ENCODE results near the gene NTRK3.

The NTRK3 gene

DNA sequence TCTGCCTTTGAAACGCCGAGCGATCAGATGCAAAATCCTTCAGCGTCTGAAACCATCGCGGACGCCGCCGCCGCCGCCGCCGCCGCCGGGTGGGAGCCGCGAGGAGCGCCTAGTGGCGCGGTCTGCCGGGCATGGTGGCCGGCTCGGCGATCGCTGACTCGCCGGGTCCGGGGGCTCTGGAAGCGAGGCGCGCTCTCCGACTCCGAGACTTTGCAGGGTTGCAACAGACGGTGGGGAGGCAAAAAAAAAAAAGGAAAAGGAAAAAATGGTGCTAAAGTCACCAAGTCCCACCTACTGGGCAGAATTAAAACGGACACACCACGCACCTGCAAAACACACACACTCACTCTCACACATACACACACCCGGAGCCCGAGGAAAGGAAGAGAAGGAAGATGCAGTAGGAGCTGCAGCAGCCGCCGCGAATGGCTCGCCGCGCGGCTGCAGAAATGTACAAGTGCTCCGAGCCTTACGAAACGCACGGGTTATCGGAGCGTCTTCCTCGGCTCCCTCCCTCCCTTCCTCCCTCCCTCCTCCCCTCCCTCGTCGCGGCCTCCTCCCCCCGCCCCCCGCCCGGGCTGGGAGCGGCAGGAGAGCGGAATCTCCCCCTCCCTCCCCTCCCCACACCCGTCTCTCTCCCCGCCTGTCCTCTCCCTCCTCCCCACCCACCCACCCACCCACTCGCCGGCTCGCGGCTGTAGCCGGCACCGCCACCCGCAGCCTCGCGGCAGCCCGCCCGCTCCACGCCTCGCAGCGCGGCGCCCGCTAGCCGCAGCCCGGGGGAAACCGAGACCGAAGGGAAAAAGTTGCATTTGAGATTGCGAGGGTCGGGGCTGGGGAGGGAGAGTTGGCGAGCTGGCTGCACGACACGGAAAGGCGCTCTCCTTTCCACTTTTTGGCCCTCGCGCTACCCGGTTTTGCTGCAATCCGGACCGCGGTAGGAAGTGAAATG, at the start of gene NTRK3:
TSS of gene NTRK3 (minus strand) at position 461 of the 952 bp plus-strand sequence. CDS start 586 bp downstream, outside the sequence.
- no peak for DNase-seq

DNA sequence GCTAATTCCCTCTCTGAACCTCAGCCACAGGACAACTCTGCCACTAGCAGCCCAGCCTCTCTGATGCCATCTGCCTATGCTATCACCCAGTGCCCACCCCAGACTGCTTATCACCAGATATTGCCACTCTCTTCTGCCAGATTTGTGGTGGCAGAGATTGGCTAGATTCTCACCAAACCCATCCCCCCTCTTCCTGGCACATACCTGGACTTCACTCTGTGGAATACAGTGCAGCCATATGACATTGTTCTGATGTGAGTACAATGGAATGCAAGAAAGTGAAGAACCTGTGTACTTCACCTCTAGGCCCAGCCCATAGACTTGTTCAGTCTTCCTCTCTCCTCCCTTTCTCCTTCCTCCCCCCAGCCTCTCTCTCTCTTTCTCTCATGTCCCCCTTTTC, 46.9 kb upstream of the NTRK3 start:
- DNase-seq, result no peak

DNA sequence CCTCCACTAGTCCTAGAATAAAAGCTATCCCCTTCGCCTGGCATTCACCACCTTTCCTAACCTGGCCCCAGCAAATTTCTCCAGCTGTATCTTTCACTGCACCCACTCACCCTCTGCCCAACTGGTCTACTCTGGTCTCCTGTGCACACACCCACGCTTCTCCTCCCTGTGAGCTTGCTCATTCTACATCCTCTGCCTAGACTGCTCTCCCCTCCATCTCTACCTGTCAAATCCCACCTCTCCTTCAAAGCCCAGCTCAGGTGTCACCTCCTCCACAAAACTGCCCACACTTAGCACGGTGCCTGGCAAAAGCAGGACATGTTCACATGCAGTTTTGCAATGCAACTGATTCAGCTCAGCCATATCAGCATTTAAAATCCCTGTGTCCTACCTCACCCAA, 45.8 kb upstream of the NTRK3 start:
- no peak for DNase-seq

DNA sequence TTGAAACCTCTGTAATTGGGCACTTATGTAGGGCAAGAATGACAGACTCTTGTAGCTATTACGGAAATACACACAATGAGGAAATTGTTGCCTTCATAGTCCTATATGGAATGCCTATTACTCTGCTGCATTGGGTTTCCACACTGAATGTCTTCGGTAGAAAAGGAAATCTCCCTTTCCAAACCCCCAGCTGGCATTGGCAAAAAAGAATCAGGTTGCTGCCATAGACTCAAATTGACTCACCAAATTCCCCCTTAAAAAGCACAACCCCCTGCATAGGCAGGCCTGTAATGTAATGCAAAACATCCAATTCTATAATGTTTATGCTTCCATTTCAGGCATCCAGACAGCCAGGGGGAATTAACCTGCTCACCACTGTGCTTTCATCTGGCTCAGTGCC, 44.8 kb upstream of the NTRK3 start:
- no peak for DNase-seq

DNA sequence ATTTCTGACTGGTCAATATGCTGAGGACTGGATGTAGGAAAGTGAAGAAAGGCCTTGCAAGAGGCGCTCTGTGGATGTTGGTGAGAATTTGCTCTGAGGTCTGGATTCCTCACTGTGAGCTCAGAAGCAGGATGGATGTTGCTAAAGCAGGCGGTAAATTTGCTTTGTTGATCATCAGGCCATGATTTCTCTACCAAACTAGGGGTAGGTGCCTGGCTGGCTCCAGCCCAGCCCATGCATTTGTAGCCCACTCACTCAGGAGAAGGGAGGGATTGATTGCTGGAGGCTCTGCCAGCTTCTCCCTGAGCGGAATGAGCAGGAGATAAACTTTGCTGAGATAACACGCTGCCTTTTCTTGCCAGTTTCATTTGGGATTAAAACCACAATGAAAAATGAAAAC, 44.3 kb upstream of the NTRK3 start:
- DNase-seq, result no peak

DNA sequence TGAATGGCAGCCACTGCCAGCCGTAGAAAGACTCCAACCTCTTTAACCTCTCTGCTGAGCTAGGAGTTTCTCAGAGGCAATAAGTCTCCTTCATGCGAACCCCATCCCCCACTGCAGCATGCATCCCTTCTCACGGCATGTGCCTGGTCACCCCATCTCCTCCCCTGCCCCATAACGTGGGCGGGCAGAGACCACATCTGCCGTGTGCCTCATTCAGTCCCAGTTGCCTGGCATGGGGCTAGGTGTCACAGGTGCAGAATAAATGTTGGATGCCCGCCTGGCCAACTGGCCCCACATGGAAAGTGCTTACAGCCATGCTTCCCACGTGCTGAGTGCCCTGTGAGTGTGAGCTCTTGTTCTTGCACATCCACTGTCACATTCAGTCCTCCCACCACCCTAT, 43.5 kb upstream of the NTRK3 start:
- no peak for DNase-seq

DNA sequence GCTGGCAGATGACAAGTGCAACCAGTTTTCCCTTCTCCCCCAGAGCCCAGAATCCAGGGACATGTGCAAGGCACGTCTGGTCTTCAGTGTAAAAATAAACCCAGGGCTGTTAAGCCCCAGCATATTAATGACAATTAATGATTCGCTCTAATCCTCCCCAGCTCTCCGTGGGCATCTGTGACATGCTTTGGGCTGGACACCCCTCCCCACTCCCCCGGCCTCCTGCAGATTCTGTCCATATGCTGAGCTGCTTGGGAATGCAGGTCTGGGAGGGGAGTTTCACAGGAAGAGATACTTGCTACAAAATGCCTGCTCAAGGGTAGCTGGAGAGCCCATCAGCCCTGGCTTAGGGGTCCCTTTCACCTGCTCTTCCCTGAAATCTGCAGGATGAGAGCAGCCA, 43.0 kb upstream of the NTRK3 start:
- no peak for DNase-seq

DNA sequence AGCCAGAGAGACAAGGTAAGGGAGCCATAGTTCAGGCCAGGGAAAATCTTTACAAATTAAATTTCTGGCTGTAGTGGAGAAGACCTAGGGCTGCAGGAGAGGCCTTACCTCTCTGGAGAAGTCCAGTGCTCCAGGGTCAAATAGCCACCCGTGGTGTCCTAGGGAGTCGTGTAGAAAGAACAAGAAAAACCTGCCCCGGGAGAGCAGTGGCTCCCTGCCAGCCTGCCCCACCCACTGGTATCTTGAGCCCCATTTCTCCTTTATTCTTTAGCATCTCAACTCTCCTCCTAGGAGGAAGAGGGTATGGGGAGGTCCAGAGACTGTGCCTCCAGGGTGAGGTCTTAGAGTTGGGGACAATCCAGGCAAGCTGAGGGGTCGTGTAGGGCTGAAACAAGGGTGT, 32.1 kb upstream of the NTRK3 start:
- DNase-seq, result no peak

DNA sequence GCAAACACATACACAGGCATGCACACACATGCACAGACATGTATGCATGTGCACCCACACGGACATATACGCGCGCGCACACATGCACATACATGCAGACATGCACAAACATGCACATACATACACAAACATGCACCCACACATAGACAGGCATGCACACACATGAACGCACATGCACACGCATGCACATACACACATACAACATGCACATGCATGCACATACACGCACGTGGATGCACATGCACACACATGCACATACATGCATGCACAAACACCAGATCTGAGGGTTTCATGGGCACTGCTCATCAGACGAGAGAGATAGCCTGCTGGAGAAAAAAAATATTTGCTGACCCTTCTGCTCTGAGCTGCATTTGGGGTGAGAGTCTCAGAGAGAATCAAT, 31.7 kb upstream of the NTRK3 start:
- no peak for DNase-seq

DNA sequence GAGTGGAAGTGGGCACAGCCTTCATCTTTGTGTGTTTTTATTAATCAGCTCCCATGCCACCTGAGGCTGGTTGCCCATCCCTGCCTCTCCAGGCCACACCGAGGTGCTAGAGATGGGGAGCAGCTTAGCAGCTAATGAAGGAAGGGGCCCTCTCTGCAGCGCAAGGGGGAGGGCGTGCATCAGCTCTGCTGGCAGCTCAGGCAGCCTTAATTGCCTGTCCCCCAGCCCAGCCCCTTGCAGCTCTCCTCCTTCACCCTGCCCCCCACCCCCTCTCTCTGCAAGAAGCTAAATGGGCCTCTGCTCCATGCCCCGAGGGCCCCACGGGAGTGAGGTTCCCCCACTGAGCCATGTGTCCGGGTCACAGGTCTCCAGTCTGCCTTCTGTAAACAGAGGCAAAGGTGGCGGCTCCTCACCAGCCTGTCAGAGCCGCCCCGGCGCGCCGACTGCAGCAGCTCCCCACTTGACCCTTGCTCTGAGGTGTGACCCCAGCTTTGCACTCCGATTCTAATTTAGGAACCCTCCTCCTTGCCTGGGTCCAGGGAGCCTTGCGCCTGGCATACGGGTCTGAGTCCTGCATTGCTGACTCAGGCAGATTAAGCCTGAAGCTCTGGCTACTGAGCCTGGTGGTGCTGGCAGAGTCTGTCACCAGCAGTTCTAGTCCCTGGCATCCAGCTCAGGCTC, 27.9 kb upstream of the NTRK3 start:
- DNase-seq, result no peak

DNA sequence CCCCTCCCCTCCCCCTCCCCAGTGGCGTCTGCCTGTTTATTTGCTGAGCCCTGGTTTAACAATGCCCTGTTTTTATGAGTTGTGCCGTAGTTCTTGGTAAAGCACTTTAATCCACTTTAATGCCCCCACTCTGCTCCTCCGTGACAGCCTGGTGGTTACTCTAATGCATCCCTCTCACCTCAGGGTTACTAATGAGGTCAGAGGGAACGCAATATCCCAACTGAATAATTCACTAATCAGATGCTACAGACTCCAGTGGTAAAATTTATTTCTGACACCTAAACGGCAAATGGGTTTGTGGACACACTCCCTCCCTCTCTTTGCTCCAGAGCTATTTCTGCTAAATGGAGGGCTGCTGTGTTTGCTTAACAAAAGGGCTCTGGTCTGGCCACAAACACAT, 26.1 kb upstream of the NTRK3 start:
- DNase-seq, result no peak

DNA sequence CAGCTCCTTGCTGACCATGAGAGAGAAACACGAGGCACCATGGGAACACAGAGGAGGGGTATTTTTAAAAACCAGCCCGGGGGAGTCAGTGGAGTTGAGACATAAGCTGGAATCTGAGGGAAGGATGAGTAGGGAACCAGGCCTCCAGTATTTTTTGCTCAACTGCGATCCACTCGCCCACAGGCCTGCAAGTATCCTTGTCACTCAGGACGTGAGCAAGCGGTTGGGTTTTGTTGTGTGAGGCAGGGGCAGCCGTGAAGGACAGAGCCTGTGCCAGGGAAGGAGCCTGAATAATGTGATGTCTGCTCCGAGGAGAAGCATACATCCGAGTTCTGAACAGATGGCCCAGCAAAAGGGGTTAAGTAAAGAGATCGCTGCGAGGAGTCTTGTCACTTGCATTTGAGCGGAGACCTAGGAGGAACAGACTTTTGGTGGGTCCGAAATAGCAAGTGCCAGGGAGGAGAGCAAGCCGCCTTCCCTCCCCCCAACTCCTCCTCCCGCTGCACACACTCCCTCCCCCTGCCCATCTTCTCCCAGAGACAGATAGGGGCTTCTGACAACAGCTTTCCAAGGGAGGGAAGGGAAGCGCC, 20.4 kb upstream of the NTRK3 start:
- DNase-seq, result no peak

DNA sequence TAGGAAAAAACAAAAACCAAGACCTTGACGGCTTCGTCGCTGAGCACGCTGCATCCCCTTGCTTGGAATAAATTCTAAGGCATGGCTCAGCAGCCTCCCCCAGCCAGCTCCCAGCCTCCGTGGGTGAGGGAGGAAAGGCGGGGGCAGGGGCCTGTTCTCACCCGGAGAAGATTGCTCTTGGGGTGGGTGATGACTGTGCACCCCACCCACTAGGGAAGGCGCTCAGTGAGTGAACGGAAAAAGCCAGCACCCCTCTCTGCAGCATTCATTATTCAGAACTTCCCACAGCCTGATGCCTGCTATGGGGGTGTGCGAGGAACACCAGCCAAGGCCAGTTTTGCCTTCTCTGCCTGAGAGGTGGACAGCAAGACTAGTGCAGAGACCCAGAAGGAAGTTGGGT, 19.3 kb upstream of the NTRK3 start:
- DNase-seq, result no peak

DNA sequence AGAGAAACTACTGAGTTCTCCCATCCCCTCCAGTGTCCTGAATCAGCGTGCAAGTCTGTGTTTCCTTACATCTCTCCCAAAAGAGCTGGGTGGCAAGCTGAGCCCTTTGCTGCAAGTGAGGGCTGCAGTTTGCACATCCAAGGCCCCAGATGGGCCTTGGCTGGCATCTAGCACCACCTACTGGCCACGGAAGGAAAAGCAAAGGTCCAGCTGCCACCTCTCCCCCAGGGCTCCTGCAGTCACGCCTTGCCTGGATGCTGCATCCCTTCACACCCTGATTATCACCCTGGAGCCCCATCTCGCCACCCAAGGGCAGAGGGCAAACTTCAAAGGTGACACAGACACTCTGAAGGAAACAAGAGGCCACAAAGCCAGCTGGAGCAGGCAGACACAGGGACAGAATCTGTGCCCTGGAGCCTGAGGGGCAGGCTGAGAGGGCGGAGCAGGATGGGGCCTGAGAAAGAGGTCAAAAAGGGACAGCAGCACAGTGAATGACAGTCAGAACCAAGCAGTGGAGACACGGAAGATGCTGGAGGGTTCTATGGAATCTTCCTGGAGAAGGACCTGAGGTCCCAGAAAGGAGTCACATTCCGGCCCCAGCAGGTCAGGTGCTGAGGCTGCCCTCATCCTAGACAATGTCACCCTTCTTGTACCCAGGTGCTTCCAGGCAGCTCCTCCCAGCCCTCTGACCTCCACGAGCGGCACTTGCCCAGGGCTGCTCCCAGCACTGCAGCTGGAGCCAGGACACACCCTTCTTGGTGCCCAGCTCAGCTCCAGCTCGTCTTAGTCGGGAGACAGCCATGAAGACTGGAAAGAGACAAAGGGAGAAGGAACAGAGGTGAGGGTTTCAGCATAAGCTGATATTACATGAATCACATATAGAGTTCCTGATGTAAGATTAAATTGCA, 18.3 kb upstream of the NTRK3 start:
- no peak for DNase-seq

DNA sequence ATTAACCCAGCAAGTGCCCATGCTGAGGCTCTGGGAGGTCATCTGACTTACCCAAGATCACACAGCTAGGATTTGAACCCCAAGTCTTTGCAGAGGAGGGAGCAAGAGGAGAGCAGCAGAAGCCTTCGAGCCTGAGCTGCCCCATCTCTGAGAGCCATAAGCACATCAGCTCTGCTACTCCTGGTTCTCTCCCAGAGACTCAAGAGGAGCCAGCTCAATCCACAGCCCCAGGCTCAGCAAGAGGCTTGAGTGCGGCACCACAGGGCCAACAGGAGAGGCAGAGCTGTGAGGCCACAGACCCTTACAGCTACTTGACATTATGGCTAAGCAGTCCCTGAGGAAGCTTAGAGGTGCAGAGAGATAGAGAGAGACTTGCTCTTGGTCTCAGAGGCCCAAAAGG, 15.9 kb upstream of the NTRK3 start:
- DNase-seq, result no peak

DNA sequence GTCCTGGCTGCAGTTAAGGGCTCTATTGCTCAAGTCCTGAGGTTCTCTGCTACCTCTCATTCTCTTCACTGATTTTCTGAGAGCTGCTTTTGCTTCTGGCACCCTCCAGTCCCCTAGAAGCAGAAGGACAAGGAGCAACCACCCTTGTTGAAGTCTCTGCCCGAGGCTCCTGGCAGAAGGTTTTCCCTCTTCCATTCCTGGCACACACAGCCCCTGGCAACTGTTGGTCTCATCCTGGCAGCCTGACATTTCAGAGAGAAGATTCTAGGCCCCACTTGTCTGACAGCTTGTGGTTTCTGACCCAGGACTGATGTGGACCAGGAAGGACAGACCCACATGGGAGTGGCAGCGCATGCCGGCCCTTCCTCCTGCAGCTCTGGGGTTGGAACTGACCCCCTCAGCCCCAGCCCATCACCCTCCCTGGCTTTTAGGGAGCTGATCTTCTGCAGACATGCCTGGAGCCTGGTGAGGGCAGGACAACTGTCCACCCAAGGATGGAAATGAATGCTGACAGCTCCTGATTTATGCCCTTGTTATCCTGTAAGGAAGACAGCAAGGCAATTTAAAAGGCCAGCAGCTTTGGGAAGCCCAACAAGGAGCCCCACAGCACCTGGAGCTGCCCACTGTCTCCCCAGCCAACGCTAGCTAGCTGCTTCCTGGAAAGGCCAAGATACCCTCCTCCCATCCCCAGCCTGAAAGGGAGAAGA, 13.0 kb upstream of the NTRK3 start:
- no peak for DNase-seq

DNA sequence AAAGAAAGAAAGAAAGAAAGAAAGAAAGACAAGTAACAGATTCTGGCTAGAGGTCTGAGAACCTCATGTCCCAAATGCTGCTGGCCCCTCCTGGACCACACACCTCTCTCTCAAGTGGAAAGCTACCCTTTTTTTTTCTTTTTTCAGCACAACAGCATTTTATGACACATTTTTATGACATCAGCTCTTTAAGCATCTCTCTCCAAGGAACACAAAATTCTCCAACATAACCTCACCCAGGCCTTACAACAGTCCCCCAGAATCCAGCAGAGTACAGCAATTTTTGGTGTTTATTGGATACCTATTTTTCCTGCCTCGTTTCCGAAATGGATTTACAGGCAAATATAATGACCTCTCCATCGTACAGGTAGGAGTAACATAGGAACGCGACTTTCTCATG, 11.2 kb upstream of the NTRK3 start:
- DNase-seq, result no peak

DNA sequence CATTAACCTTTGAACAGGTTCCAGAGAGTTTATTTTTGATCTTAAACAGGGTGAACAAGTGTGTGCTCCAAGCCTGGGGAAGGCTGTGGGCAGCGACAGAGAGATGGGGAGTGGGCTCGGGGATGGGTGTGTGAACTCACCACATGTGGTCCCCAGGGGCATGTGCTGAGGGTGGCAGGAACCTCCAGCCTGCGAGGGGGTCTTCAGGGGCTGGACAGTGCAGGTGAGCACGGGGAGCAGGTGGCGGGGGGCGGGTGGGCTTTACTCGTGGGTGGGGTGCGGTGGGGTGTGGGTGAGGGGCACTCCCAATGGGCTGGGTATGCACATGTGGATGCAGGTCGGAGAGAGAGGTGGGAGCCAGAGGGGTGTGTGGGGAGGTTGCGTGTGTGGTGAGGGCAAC, 9.6 kb upstream of the NTRK3 start:
- DNase-seq, result no peak

DNA sequence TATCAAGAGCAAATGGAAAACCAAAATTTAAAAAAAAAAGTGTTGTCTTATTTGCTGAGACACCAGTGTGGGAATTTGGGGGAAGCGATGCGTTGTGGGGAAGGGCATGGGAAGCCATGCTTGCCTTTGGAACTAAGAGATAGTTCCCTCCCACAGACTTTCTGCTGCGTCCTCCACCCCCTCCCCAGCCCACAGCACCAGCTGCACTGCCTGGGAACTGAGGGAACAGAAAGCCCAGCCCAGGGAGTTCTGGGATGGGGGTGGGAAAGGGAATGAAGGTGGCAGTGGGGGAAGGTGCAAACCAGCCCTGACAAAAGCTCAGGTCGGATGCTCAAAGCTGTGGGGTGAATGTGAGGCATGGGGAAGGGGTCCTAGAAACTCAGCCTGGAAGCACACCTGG, 8.1 kb upstream of the NTRK3 start:
- DNase-seq, result no peak

DNA sequence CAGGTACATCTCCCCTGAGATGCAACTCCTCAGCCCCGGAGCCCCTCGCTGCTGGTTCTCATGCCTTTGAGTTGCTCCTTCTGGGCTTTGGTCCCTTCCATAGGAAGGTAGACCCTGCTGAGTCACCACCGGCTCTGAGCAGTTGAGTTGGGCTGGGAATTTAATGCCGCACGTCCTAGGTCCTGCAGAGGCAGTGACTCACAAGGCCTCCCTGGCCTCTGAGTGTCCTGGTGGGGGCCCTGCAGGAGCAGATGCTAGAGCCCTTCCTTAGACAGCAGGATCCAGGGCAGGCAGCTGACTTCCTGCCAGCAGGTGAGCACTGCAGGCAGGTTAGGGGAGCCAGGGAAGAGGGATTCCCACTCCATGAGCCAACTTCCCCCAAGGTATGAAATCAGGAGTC, 5.5 kb upstream of the NTRK3 start:
- no peak for DNase-seq

DNA sequence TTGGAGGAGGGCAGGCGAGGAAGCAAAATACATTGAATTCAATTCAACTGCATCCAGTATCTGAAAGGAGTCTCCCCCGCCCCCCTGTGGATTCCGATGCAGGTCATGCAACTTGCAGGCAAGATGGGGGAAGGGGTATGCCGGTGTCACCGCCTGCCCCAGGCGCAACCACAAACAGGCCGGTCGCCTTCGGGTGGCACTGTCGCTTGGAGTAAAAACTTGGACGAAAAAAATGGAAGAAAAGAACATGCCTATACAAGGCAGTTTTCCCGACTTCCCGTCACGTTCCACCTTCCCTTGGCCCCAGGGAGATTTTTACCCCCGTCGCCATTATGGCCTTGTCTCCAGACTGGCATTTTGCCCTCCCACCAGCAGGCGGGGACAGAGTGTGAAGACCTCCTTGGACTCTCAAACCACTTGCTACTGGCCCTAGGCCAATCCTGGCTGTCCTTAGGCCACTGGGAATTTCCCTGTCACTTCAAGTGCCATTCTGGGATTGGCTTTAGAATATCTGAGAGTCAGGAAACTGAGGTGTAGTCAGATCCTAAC, 1.6 kb upstream of the NTRK3 start:
- DNase-seq, result no peak
